H1 (cell line): Measurements from ENCODE around the gene FAM171A1. TPM values are rescaled to one million over a fixed set of nuclear protein-coding genes. Genes with fewer than 3 reads are reported as not detected.

Experiments
- CTCF ChIA-PET: fragments of 300-600 bp; sonication (Branson Sonifier 250); formaldehyde crosslinking; loops from one replicate; lab custom pipeline; 2021; ENCODE audit not compliant: partially characterized antibody; lab: Charles Lee
- POLR2A ChIA-PET: fragments of 300-600 bp; sonication (Branson Sonifier 250); formaldehyde crosslinking; loops from one replicate; lab custom pipeline; 2021; ENCODE audit warnings: inconsistent platforms; ENCODE audit not compliant: partially characterized antibody; lab: Charles Lee
- DNase-seq, 2 experiments: peaks; one replicate each; pipeline versions ENCODE4 v3.0.0 to v3.0.0-alpha.2; 2010 to 2022; ENCODE audit warnings: low spot score in 2 of 2, low read depth in 1 of 2, mixed read lengths in 1 of 2
- FAIRE-seq: peaks from 2 replicates; lab custom pipeline; 2011; peaks lifted over from hg19 to GRCh38; lab: Jason Lieb, UNC
- H2AFZ ChIP-seq: 2 replicates; pipeline ENCODE4 v1.8.1; 2012; ENCODE audit warnings: low read length, inconsistent platforms
- H2AK5ac ChIP-seq: 2 replicates; pipeline ENCODE4 v1.6.1; 2013; ENCODE audit warnings: low read depth, low read length
- H2BK120ac ChIP-seq: replicated peaks from 2 replicates; pipeline ENCODE3; 2013; ENCODE audit warnings: low read depth, low read length, inconsistent platforms
- H2BK12ac ChIP-seq: 2 replicates; pipeline ENCODE4 v1.6.1; 2013; ENCODE audit warnings: low read depth, low read length
- H2BK15ac ChIP-seq: 2 replicates; pipeline ENCODE4 v1.6.1; 2013; ENCODE audit warnings: low read length
- H2BK20ac ChIP-seq: 2 replicates; pipeline ENCODE4 v1.6.1; 2013; ENCODE audit warnings: low read length
- H2BK5ac ChIP-seq: 2 replicates; pipeline ENCODE4 v1.6.1; 2013; ENCODE audit warnings: low read depth, low read length
- H3K14ac ChIP-seq: 2 replicates; pipeline ENCODE4 v1.6.1; 2013; ENCODE audit warnings: inconsistent platforms; ENCODE audit not compliant: insufficient read length
- H3K18ac ChIP-seq: 2 replicates; pipeline ENCODE4 v1.6.1; 2013; ENCODE audit warnings: low read length; ENCODE audit errors: extremely low read depth
- H3K23ac ChIP-seq: 2 replicates; pipeline ENCODE4 v1.6.1; 2013; ENCODE audit warnings: inconsistent platforms; ENCODE audit not compliant: insufficient read length
- H3K23me2 ChIP-seq: 2 replicates; pipeline ENCODE4 v1.6.1; 2013; ENCODE audit warnings: low read depth, low read length
- H3K27ac ChIP-seq: 2 replicates; pipeline ENCODE4 v1.6.1; 2011; ENCODE audit warnings: low read depth, low read length, inconsistent platforms
- H3K27me3 ChIP-seq, 4 experiments: replicated peaks in 1 of 4; 1 replicate in 1 of 4; 2 replicates in 3 of 4; pipeline versions ENCODE4 v1.6.1 to v1.8.1; 2011 to 2013; ENCODE audit warnings: low read length in 3 of 4, mild to moderate bottlenecking in 3 of 4, inconsistent platforms in 2 of 4, mixed read lengths in 2 of 4, moderate library complexity in 1 of 4; ENCODE audit not compliant: control insufficient read depth in 3 of 4, insufficient read depth in 3 of 4; ENCODE audit errors: extremely low read depth in 1 of 4
- H3K36me3 ChIP-seq, 4 experiments: 2 replicates each; pipeline versions ENCODE4 v1.6.1 to v1.8.1; 2011 to 2013; ENCODE audit warnings: mild to moderate bottlenecking in 4 of 4, low read length in 3 of 4, moderate library complexity in 2 of 4, control low read depth in 1 of 4, inconsistent platforms in 1 of 4; ENCODE audit not compliant: insufficient read depth in 4 of 4, control insufficient read depth in 2 of 4
- H3K4ac ChIP-seq: replicated peaks from 2 replicates; pipeline ENCODE3; 2013; ENCODE audit warnings: low read length, low read depth, mixed read lengths, inconsistent platforms; ENCODE audit not compliant: insufficient read length
- H3K4me1 ChIP-seq, 4 experiments: replicated peaks in 1 of 4; 1 replicate in 1 of 4; 2 replicates in 3 of 4; pipeline versions ENCODE4 v1.6.1 to v1.8.1; 2011 to 2013; ENCODE audit warnings: low read length in 3 of 4, inconsistent platforms in 2 of 4, mixed read lengths in 1 of 4; ENCODE audit not compliant: insufficient read depth in 4 of 4, control insufficient read depth in 3 of 4
- H3K4me2 ChIP-seq, 2 experiments: 2 replicates each; pipeline versions ENCODE4 v1.6.1 to v1.8.1; 2011 to 2013; ENCODE audit warnings: low read depth in 2 of 2, low read length in 2 of 2, control low read depth in 1 of 2, inconsistent platforms in 1 of 2, mild to moderate bottlenecking in 1 of 2; ENCODE audit not compliant: insufficient read depth in 1 of 2
- H3K4me3 ChIP-seq, 4 experiments: fragments of 200-600, 300-600 bp in 1 of 4; sonication (generic), shearing (Covaris generic), sonication (Bioruptor Twin) in 1 of 4; 2 replicates each; pipeline versions ENCODE4 v1.5.1 to v1.8.1; 2011 to 2016; ENCODE audit warnings: low read length in 4 of 4, low read depth in 3 of 4, control low read depth in 2 of 4, inconsistent platforms in 2 of 4, mild to moderate bottlenecking in 2 of 4, mixed read lengths in 1 of 4, moderate library complexity in 1 of 4; ENCODE audit not compliant: insufficient read depth in 2 of 4; ENCODE audit errors: extremely low read depth in 1 of 4
- H3K56ac ChIP-seq: replicated peaks from 2 replicates; pipeline ENCODE3; 2013; ENCODE audit warnings: low read depth, mild to moderate bottlenecking, mixed read lengths, low read length, inconsistent platforms; ENCODE audit not compliant: insufficient read length
- H3K79me1 ChIP-seq: 2 replicates; pipeline ENCODE4 v1.6.1; 2013; ENCODE audit warnings: low read depth, low read length, control low read depth
- H3K79me2 ChIP-seq, 2 experiments: 2 replicates each; pipeline versions ENCODE4 v1.6.1 to v1.8.1; 2012 to 2013; ENCODE audit warnings: low read length in 2 of 2, mild to moderate bottlenecking in 2 of 2, inconsistent platforms in 1 of 2; ENCODE audit not compliant: insufficient read depth in 2 of 2, control insufficient read depth in 1 of 2
- H3K9ac ChIP-seq, 4 experiments: replicated peaks in 1 of 4; 1 replicate in 1 of 4; 2 replicates in 3 of 4; pipeline versions ENCODE4 v1.6.1 to v1.8.1; 2011 to 2013; ENCODE audit warnings: low read depth in 3 of 4, low read length in 3 of 4, control low read depth in 2 of 4, mild to moderate bottlenecking in 2 of 4, moderate library complexity in 2 of 4, inconsistent platforms in 1 of 4; ENCODE audit errors: extremely low read depth in 1 of 4
- H3K9me3 ChIP-seq, 2 experiments: 2 replicates each; pipeline versions ENCODE4 v1.6.1 to v1.8.1; 2012 to 2013; ENCODE audit warnings: mild to moderate bottlenecking in 2 of 2, moderate library complexity in 2 of 2, control low read depth in 1 of 2, inconsistent platforms in 1 of 2, low read depth in 1 of 2, low read length in 1 of 2, mixed read lengths in 1 of 2; ENCODE audit not compliant: insufficient read depth in 2 of 2
- H4K20me1 ChIP-seq, 2 experiments: replicated peaks in 1 of 2; 2 replicates each; pipeline versions ENCODE3 to v1.8.1; 2011 to 2013; ENCODE audit warnings: inconsistent platforms in 2 of 2, low read length in 2 of 2, mild to moderate bottlenecking in 1 of 2; ENCODE audit not compliant: insufficient read depth in 2 of 2, control insufficient read depth in 1 of 2
- H4K5ac ChIP-seq: 2 replicates; pipeline ENCODE4 v1.6.1; 2013; ENCODE audit warnings: low read length, low read depth, mixed read lengths, inconsistent platforms; ENCODE audit not compliant: insufficient read length
- H4K8ac ChIP-seq: 2 replicates; pipeline ENCODE4 v1.8.0; 2013; ENCODE audit warnings: mild to moderate bottlenecking, moderate library complexity, low read length, inconsistent platforms; ENCODE audit not compliant: insufficient read depth; ENCODE audit errors: extremely low read depth
- H4K91ac ChIP-seq: replicated peaks from 2 replicates; pipeline ENCODE3; 2013; ENCODE audit warnings: low read length, mixed read lengths, inconsistent platforms; ENCODE audit not compliant: insufficient read length
- BRCA1 ChIP-seq: IDR thresholded peaks from 2 replicates; pipeline ENCODE4 v1.6.1; 2012; ENCODE audit warnings: low read depth, low read length, improper control_type of control experiment
- CBX5 ChIP-seq: fragments of 300-800, 300-1000 bp; sonication (generic); IDR thresholded peaks from 2 replicates; pipeline ENCODE4 v1.7.1; 2016; ENCODE audit warnings: antibody characterized with exemption, low read length, low read depth
- CEBPB ChIP-seq: IDR thresholded peaks from 2 replicates; pipeline ENCODE4 v1.6.1; 2012; ENCODE audit warnings: low read depth, low read length
- FOSL1 ChIP-seq: IDR thresholded peaks from 2 replicates; pipeline ENCODE4 v1.6.1; 2011; ENCODE audit warnings: mild to moderate bottlenecking, low read depth, low read length, moderate library complexity; ENCODE audit not compliant: insufficient read depth
- JUND ChIP-seq: IDR thresholded peaks from 2 replicates; pipeline ENCODE4 v1.6.1; 2011; ENCODE audit warnings: mild to moderate bottlenecking, improper control_type of control experiment, low read length
- MAFK ChIP-seq: IDR thresholded peaks from 2 replicates; pipeline ENCODE4 v1.6.1; 2012; ENCODE audit warnings: low read depth, mild to moderate bottlenecking, improper control_type of control experiment, low read length
- NRF1 ChIP-seq: IDR thresholded peaks from 2 replicates; pipeline ENCODE4 v1.6.1; 2011; ENCODE audit warnings: mild to moderate bottlenecking, low read depth, low read length, improper control_type of control experiment
- RAD21 ChIP-seq, 2 experiments: IDR thresholded peaks in 1 of 2; conservative IDR thresholded peaks in 1 of 2; 2 replicates each; pipeline ENCODE4 v1.6.1; 2011; ENCODE audit warnings: low read depth in 2 of 2, low read length in 2 of 2, improper control_type of control experiment in 1 of 2, inconsistent platforms in 1 of 2, mild to moderate bottlenecking in 1 of 2, moderate library complexity in 1 of 2
- SP4 ChIP-seq: IDR thresholded peaks from 2 replicates; pipeline ENCODE4 v1.6.1; 2012; ENCODE audit warnings: low read length, inconsistent platforms
- SRF ChIP-seq: IDR thresholded peaks from 2 replicates; pipeline ENCODE4 v1.6.1; 2011; ENCODE audit warnings: mild to moderate bottlenecking, low read depth, low read length, moderate library complexity
- TAF1 ChIP-seq: IDR thresholded peaks from 2 replicates; pipeline ENCODE4 v1.6.1; 2011; ENCODE audit warnings: mild to moderate bottlenecking, low read depth, low read length
- YY1 ChIP-seq: IDR thresholded peaks from 2 replicates; pipeline ENCODE4 v1.6.1; 2011; ENCODE audit warnings: low read depth, mild to moderate bottlenecking, low read length
- WGBS, 2 experiments: shearing (Covaris generic) in 1 of 2; methylation state at CpG; one replicate each; pipeline versions ENCODE4 v1.1.6 to v1.1.7; 2013 to 2015; ENCODE audit warnings: low lambda C conversion rate in 2 of 2, mixed read lengths in 2 of 2, inconsistent platforms in 1 of 2, low coverage in 1 of 2, missing lambda C conversion rate in 1 of 2; ENCODE audit not compliant: insufficient replicate concordance in 2 of 2, insufficient coverage in 1 of 2, insufficient read length in 1 of 2; ENCODE audit errors: extremely low coverage in 1 of 2, missing lambda C conversion rate in 1 of 2; 5-methylcytosine and 5-hydroxymethylcytosine counted together
- polyA plus RNA-seq, 7 experiments: library from polyadenylated mRNA; depleted of rRNA in 3 of 7; stranded (reverse) in 5 of 7; unstranded in 2 of 7; fragments of >200 nt in 5 of 7; fragments of 200-250 nt in 2 of 7; gene quantifications; 1 replicate in 5 of 7; 2 replicates in 1 of 7; 4 replicates in 1 of 7; pipeline versions ENCODE4 v1.2.1 to v1.2.3, GENCODE V29; 2011 to 2013; ENCODE audit warnings: missing spikeins in 2 of 7, mixed read lengths in 2 of 7
- total RNA-seq: library from RNA; stranded (reverse); fragmentation: NEBNext Ultra II Directional; extraction: Animal tissue kit (Norgen Biotek cat#: 25700); gene quantifications from 2 replicates; pipeline ENCODE4 v1.2.1, GENCODE V29; 2021

FAM171A1 gene
- total and polyA plus RNA-seq, 2 of the 8 experiments (the other 6 are each of a cell fraction or from before 2014, with no cell fraction given), result 26.6 to 42.1 TPM

- no peak overlapping the region; a peak in 1 of 8 replicates for H3K4me3 ChIP-seq
- 51% methylated on average over 14 of the region's 14 CpGs; no CpG with 5 or more reads in 1 of the 2 experiments for WGBS, 2 experiments
- H2AFZ ChIP-seq, result no peak overlapping the region
- H2BK15ac ChIP-seq, result no peak overlapping the region
- H3K56ac ChIP-seq, result no peak overlapping the region
- DNase-seq, result peak; percentile 46 to 91
- POLR2A ChIA-PET, result no interaction called here
- peak; percentile 55 for FAIRE-seq
- H3K36me3 ChIP-seq, result peaks cover 0 to 13% (median 5%) of the 10 kb centered on the region in 4 experiments; a peak in 3 of 8 replicates
- H2BK120ac ChIP-seq, result no peak overlapping the region
- no peaks in the 10 kb centered on the region; a peak in 1 of 7 replicates for H3K4me1 ChIP-seq
- H4K91ac ChIP-seq, result no peak overlapping the region
- no peak overlapping the region for H4K5ac ChIP-seq
- H3K23me2 ChIP-seq, result no peaks in the 10 kb centered on the region
- H2BK12ac ChIP-seq, result 0 out of 2 replicates have a peak overlapping the region, but pooled peaks have one; percentile 45
- H3K79me1 ChIP-seq, result no peaks in the 10 kb centered on the region
- H2BK20ac ChIP-seq, result no peak overlapping the region
- CTCF ChIA-PET, result interaction anchor here (0.6 to 3.3 kb wide), 15 partner anchors 9 to 473 kb away, joined by 3 to 21 read pairs (median 4); no protein-coding TSS in a partner anchor
- H3K9me3 ChIP-seq, result no peaks in the 10 kb centered on the region
- H4K20me1 ChIP-seq, result peaks cover 1% of the 10 kb centered on the region in 2 experiments
- no peak overlapping the region for H3K4ac ChIP-seq
- H4K8ac ChIP-seq, result no peak overlapping the region
- H3K4me2 ChIP-seq, result peak overlapping the region in 1 of 2 experiments; percentile 47; a peak in 2 of 4 replicates
- H3K18ac ChIP-seq, result no peak overlapping the region
- H3K14ac ChIP-seq, result no peak overlapping the region
- no peak overlapping the region for H2BK5ac ChIP-seq
- H2AK5ac ChIP-seq, result no peak overlapping the region
- no peak overlapping the region for H3K23ac ChIP-seq
- no peak overlapping the region for H3K27ac ChIP-seq
- H3K27me3 ChIP-seq, result no peaks in the 10 kb centered on the region
- H3K79me2 ChIP-seq, result no peaks in the 10 kb centered on the region
- H3K9ac ChIP-seq, result no peak overlapping the region
- peak; percentile 71 to 73 for TF ChIP-seq RAD21 (IDR thresholded peaks at IDR 0.05 in 1 of 2, conservative IDR thresholded peaks at IDR 0.05 in 1 of 2; ENCODE audit: low read depth in 2 of 2, low read length in 2 of 2)
- peak; percentile 61 for TF ChIP-seq YY1
- TF ChIP-seq TAF1, result no peak
- TF ChIP-seq MAFK, result no peak
- TF ChIP-seq JUND, result no peak
- TF ChIP-seq BRCA1, result no peak
- no peak for TF ChIP-seq CBX5
- no peak for TF ChIP-seq FOSL1
- TF ChIP-seq SP4, result no peak
- no peak for TF ChIP-seq NRF1
- no peak for TF ChIP-seq SRF
- TF ChIP-seq CEBPB, result no peak
Measured at GRCh38 chr10:15209827-15210509, 161.1 kb downstream of the FAM171A1 start.
